GM19099 (cell line): Measurements from ENCODE around the gene PSD4.

ENCODE experiments used
- POLR2A ChIP-seq: IDR thresholded peaks from 3 replicates; pipeline ENCODE4 v1.6.1; 2011; ENCODE audit warnings: low read depth; ENCODE audit not compliant: insufficient read length; ENCODE audit errors: extremely low read depth

The PSD4 gene

GRCh38 chr2:113136828-113137775, 36.7 kb upstream of the PSD4 start:
- no peak for TF ChIP-seq POLR2A

DNA sequence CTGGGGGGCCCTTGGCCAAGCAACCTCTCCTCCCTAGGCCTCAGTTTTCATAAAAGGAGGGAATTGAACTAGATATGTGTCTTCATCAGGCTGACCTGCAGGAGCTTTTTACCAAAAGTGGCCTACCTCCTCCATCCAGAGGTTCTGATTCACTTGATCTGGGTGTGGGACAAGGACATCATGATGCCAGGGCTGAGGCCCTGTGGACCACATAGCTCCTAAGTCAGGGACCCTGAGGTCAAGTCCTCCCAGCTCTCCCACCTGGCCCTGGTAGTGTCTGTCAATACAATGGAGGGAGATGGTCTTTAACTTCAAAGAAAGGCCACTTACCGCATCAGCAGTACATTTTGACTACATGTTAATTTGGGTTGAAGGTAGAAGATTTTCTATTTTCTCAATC, 35.9 kb upstream of the PSD4 start:
- no peak for TF ChIP-seq POLR2A

DNA sequence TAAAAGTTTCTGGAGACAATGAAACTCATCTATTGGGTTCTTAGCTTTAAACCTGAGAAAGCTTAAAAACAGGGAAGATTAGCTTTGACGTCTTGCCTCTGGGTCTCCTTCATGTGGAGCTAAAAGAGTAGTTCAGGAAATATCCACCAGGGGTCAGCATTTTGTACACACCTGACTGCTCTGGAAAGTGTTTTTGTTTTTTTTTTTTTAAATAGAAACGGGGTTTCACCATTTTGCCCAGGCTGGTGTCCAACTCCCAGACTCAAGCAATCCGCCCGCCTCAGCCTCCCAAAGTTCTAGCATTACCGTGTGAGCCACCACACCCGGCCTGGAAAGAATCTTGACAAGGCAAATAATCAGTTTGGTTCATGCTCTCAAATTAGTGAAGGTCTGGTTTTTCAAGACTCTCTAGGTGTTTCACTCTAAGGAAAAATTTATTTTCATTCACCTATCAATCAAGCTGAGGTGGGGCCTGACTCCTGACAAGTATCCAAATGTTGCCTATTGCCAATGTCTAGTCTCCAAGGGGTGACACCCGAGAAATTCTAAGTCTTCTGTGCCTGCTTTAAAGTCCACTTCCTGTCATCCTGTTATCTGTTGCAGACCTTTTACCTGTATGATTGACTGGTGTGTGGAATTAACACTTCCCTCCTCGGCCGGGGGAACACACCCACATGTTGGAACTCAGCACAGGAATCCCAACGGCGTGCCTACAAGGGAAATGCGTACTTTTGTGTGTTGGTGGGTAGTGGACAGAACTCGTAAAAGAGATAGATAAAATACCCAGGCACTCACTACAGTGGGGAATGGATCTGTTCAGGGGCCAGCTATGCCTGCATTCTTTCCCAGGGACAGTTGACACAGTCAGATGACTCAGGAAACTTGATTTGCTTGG, 35.1 kb upstream of the PSD4 start:
- TF ChIP-seq POLR2A, result no peak

GRCh38 chr2:113141451-113141850, 32.3 kb upstream of the PSD4 start:
- TF ChIP-seq POLR2A, result no peak

DNA sequence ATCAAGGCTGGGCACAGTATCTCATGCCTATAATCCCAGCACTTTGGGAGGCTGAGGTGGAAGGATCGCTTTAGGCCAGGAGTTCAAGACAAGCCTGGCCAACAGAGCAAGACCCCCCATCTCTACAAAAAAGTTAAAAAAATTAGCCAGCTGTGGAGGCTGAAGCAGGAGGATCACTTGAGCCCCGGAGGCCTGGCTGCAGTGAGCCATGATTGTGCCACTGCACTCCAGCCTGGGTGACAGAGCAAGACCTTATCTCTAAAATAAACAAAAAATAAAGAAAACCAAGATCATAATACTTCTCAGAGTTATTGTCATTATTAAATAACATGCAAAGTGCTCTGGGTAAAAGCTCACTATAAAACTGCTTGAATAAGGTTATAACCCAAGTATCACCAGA, 31.5 kb upstream of the PSD4 start:
- TF ChIP-seq POLR2A, result no peak

DNA sequence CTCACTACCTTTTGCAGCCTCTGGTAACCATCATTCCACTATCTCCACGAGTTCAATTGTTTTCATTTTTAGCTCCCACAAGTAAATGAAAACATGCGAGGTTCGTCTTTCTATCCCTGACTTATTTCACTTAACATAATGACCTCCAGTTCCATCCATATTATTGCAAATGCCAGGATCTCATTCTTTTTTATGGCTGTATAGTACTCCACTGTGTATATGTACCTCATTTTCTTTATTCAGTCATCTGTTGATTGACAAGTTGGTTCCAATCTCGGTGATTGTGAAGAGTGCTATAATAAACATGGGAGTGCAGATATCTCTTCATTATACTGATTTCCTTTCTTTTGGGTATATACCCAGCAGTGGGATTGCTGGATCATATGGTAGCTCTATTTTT, 29.5 kb upstream of the PSD4 start:
- TF ChIP-seq POLR2A, result no peak

DNA sequence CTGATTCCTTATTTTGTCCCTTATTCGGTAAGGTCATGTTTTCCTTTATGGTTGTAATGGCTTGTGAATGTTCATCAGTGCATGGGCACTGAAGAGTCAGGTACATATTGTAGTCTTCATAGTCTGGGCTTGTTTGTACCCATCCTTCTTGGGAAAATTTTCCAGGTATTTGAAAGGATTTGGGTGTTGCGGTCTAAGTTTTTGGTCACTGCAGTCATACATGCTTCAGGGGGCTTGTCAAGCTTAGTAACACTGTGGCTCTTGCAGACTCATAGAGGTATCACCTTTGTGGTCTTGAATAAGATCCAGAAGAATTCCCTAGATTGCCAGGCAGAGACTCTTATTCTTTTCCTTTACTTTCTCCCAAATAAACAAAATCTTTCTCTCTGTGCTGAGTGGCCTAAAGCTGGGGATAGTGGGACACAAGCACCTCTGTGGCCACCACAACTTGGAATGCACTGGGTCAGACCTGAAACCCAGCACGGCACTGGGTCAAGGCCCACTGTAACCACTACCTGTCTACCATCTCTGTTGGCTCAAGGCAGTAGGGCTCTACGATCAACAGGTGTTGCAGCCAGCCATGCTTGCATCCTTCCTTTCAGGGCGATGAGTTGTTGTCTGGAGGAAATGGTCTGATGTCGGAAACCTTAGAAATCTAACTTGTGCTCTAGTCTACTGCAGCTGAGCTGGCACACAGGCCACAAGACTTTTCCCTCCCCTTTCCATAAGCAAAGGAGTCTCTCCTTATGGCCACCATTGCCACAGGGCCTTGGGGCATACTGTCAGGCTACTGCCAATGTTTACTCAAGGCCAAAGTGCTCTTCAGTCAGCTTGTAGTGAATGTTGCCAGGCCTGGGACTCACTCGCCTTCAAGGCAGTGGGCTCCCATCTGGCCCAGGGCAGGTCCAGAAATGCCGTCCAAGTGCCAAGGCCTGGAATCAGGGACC, 24.9 kb upstream of the PSD4 start:
- no peak for TF ChIP-seq POLR2A

DNA sequence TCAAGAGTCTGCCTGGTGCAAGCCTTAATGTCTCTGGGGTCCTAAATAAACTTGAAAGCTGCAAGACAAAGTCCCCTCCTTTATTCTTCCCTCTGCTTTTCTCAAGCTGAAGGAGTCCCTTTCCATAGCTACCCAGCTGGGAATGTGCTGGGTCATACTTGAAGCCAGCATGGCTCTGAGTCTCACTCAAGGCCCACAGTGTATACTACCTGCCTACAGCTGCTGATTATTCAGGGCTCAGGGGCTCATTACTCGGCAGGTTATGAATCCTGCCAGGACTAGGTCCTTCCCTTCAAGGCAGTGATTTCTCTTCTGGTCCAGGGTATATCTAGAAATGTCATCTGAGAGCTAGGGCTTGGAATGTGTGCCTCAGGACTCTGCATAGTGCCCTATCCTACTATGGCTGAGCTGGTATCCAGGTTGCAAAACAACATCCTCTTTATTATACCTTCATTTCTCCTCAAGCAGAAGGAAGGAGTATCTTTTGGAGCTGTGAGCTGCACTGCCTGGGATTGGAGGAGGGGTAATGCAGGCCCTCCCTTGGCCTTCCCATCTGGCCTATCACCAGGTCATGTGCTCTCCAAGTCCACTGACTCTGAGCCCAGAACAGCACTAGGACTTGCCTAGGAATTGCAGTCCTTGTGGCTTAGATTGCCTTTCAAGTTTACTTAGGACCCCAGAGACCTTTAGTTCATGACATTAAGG, 24.1 kb upstream of the PSD4 start:
- TF ChIP-seq POLR2A, result no peak

DNA sequence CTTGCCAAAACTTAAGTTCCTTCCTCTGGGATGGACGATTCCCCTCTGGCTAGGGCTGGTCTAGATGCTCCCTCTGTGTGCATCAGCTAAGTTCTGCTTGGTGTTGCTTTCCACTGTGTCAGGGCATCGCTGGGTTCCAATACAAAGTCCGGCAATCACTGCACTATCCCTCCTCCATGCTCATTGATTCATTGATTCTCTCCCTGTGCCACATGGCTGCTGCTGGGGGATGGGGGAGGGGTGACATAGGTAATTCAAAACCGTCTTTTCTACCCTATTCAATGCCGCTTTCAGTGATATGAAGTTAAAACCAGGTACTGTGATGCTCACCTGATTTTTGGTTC, 23.5 kb upstream of the PSD4 start:
- no peak for TF ChIP-seq POLR2A

DNA sequence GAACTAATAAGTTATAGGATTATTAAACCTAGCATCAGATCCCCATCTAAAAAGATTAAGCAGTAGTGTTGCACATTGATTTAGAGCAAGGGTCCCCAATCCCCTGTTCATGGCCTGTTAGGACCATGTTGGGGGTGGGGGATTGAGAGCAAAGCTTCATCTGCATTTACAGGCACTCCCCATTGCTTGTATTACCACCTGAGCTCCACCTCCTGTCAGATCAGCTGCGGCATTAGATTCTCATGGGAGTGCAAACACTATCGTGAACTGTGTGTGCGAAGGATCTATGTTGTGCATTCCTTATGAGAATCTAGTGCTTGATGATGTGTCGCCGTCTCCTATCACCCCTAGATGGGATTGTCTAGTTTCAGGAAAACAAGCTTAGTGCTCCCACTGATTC, 18.4 kb upstream of the PSD4 start:
- TF ChIP-seq POLR2A, result no peak

DNA sequence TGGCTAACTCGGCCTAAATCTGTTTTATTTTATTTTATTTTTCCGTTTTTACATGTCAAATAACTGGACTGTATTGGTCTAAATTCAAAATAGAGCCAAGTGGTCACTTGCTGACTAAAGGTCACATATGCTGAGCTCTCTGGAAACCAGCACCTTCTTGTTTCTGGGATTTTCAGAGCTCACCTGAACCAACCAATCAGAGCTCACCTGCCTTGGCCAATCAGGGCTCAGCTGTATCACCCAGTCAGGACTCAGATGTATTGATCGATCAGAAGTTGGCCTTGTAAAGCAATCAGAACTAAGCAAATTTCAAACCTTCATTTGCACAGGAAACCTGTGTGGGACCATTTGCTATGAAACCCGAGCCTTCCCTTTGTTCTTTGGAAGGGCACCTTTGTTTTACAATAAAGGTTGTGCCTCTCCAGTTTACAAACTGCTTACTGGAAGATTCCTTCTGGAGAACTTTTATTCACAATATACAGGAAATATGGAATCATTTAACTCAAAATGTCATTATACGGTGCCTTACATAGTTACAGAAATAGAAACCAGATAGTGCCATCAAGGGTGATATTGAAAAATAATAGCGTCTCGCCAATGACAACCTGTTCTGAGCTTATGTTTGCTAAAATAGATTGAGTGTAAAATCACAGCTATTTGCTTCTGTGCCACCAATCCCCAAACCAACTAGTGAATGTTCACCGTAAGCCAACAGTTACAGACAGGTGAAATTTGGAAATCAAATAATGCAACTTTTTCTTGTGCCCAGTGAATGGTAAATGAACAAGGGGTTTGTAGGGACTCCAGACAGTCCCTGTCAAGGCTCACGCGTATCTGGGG, 17.3 kb upstream of the PSD4 start:
- no peak for TF ChIP-seq POLR2A

GRCh38 chr2:113157118-113157896, 16.5 kb upstream of the PSD4 start:
- no peak for TF ChIP-seq POLR2A
